H4 (cell line): ENCODE measurements around the gene ZC3H12C. TPM values are rescaled to one million over a fixed set of nuclear protein-coding genes. Genes with fewer than 3 reads are reported as not detected.

Experiments
- DNase-seq: peaks from one replicate; pipeline ENCODE4 v3.0.0-alpha.2; 2015; ENCODE audit warnings: low spot score
- total RNA-seq: library from RNA; depleted of rRNA; stranded (reverse); fragments of >200 nt; shearing (Covaris generic); gene quantifications from 2 replicates; pipeline ENCODE4 v1.2.3, GENCODE V29; 2014; rRNA removed

ZC3H12C gene
- total RNA-seq, 1 experiment from 2014 or later: 3.0 TPM

DNA sequence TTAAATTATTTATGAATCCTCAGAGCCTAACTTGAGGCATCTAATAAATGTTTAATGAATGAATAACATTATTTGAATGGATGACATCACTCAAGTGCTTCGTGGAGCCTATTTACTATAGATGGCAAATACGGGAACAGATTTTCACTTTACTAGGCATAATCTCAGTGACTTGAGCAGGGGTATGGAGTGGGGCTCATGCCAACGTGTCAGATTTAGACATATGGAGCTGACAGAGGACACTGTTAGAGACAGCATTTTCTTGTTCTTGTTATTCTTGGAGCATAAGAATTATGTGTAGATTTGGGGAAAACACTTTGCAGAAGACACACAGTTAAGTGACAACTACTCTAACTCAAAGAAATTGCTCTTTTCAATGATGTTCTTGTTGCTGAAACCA, 124.7 kb downstream of the ZC3H12C start:
- no peak for DNase-seq

- DNase-seq: no peak
These were observed 126.0 kb downstream of the ZC3H12C start for GRCh38 chr11:110219006-110219785.

Other genes starting within 250 kb of the ZC3H12C start
- gene RDX, start 203.2 kb downstream of the ZC3H12C start, total RNA-seq: 55.4 and 68.9 TPM in 2 replicates